GM18868 (cell line): ENCODE results near the gene PLEKHM3.

ENCODE experiments used
- ATAC-seq: cut with Tn5 transposase; IDR thresholded peaks from one replicate; pipeline ENCODE4 v1.9.1; 2021; ENCODE audit warnings: mild to moderate bottlenecking, moderate library complexity; ENCODE audit not compliant: unreplicated experiment

PLEKHM3 gene

GRCh38 chr2:207805566-207806226 lies 219.6 kb downstream of the PLEKHM3 start:
- ATAC-seq, result no peak

GRCh38 chr2:207802650-207803049 lies 222.7 kb downstream of the PLEKHM3 start:
- no peak for ATAC-seq

GRCh38 chr2:207801259-207801658 lies 224.1 kb downstream of the PLEKHM3 start:
- ATAC-seq, result no peak

- no peak for ATAC-seq
Observed at GRCh38 chr2:207796585-207797350, 228.6 kb downstream of the PLEKHM3 start.

GRCh38 chr2:207792244-207792785 lies 233.0 kb downstream of the PLEKHM3 start:
- peak; percentile 64 for ATAC-seq

- ATAC-seq, result no peak
Observed at GRCh38 chr2:207791579-207792243, 233.6 kb downstream of the PLEKHM3 start.

- no peak for ATAC-seq
Observed at GRCh38 chr2:207790898-207791297, 234.4 kb downstream of the PLEKHM3 start.

- ATAC-seq, result no peak
Observed at GRCh38 chr2:207787800-207788199, 237.5 kb downstream of the PLEKHM3 start.

GRCh38 chr2:207787017-207787416 lies 238.3 kb downstream of the PLEKHM3 start:
- no peak for ATAC-seq

GRCh38 chr2:207784898-207785297 lies 240.4 kb downstream of the PLEKHM3 start:
- ATAC-seq, result no peak

GRCh38 chr2:207783514-207783913 lies 241.8 kb downstream of the PLEKHM3 start:
- no peak for ATAC-seq

GRCh38 chr2:207782238-207783030 lies 242.9 kb downstream of the PLEKHM3 start:
- no peak for ATAC-seq

GRCh38 chr2:207779523-207779922 lies 245.8 kb downstream of the PLEKHM3 start:
- no peak for ATAC-seq

GRCh38 chr2:207778298-207778882 lies 246.9 kb downstream of the PLEKHM3 start:
- ATAC-seq, result no peak

- ATAC-seq, result no peak
Observed at GRCh38 chr2:207777124-207777523, 248.2 kb downstream of the PLEKHM3 start.

GRCh38 chr2:207775473-207775872 lies 249.9 kb downstream of the PLEKHM3 start:
- ATAC-seq, result no peak

- ATAC-seq, result no peak
Observed at GRCh38 chr2:207772844-207773205, 252.5 kb downstream of the PLEKHM3 start.

GRCh38 chr2:207772081-207772843 lies 253.1 kb downstream of the PLEKHM3 start:
- ATAC-seq, result no peak

GRCh38 chr2:207771421-207771820 lies 253.9 kb downstream of the PLEKHM3 start:
- no peak for ATAC-seq
